ENCODE data around the gene SEMA3A.

DNA sequence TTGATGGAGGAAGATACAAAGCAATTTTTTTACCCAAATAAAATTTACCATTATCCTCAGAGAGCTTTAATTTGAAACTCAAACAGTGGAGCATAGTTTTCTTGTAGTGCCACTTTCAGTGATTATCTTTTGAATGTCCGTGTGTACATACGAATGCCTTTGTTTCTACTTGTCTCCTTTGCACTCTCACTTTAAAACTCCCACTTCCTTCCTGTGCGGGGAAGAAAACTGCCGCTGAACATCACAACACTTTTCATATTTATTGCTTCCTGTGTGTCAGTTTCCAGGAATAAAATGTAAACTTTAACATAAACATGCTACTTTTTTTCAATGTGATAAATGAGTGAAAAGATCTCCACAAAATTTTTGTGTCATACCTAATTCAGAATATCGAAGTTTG lies 102.4 kb downstream of the SEMA3A start:
- TF ChIP-seq, protein P1, sequence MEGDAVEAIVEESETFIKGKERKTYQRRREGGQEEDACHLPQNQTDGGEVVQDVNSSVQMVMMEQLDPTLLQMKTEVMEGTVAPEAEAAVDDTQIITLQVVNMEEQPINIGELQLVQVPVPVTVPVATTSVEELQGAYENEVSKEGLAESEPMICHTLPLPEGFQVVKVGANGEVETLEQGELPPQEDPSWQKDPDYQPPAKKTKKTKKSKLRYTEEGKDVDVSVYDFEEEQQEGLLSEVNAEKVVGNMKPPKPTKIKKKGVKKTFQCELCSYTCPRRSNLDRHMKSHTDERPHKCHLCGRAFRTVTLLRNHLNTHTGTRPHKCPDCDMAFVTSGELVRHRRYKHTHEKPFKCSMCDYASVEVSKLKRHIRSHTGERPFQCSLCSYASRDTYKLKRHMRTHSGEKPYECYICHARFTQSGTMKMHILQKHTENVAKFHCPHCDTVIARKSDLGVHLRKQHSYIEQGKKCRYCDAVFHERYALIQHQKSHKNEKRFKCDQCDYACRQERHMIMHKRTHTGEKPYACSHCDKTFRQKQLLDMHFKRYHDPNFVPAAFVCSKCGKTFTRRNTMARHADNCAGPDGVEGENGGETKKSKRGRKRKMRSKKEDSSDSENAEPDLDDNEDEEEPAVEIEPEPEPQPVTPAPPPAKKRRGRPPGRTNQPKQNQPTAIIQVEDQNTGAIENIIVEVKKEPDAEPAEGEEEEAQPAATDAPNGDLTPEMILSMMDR (conservative IDR thresholded peaks at IDR 0.05), result no peak
- TF ChIP-seq EZH2 (IDR thresholded peaks at IDR 0.05; ENCODE audit: low read depth), result no peak

All from PC-9 (cell line).